ENCODE results near the gene VPS16.

DNA sequence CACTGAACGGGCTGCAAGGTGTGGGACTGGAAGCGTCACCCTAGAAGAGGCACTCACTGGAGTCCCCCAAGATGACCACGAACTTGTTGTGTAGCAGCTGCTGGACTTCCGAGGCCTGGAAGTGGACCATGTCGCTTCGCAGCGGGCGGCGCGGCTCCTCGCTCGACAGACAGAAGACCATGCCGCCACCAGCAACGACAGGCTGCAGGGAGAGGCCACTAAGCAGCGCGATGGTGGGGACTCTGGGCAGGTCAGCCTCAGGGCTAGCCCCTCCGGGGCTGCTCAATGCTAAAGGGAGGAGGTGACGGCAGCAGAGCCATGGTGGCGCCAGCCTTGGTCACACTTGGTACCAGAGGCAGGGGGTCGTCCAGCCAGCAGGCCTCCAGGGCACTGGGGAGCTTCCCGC lies 810 bp upstream of the VPS16 start:
- TF ChIP-seq POLR2A (IDR thresholded peaks at IDR 0.05) (no peak), POLR2AphosphoS5 (IDR thresholded peaks at IDR 0.05) (no peak), EP300 (IDR thresholded peaks at IDR 0.05) (no peak)
- TF ChIP-seq, protein P1, sequence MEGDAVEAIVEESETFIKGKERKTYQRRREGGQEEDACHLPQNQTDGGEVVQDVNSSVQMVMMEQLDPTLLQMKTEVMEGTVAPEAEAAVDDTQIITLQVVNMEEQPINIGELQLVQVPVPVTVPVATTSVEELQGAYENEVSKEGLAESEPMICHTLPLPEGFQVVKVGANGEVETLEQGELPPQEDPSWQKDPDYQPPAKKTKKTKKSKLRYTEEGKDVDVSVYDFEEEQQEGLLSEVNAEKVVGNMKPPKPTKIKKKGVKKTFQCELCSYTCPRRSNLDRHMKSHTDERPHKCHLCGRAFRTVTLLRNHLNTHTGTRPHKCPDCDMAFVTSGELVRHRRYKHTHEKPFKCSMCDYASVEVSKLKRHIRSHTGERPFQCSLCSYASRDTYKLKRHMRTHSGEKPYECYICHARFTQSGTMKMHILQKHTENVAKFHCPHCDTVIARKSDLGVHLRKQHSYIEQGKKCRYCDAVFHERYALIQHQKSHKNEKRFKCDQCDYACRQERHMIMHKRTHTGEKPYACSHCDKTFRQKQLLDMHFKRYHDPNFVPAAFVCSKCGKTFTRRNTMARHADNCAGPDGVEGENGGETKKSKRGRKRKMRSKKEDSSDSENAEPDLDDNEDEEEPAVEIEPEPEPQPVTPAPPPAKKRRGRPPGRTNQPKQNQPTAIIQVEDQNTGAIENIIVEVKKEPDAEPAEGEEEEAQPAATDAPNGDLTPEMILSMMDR (IDR thresholded peaks at IDR 0.05), result no peak

Data from suprapubic skin (tissue), 4 donors.